GM10266 (cell line): Measurements from ENCODE around the gene CAAP1.
"Not testable (repeated sequence)": the region's sequence is repeated elsewhere in the genome, so short reads cannot be mapped to it uniquely, and the experiment has no call there.

Source experiments
- DNase-seq: peaks from one replicate; pipeline ENCODE4 v3.0.0; 2012; ENCODE audit errors: extremely low spot score
- CTCF ChIP-seq: IDR thresholded peaks from 2 replicates; pipeline ENCODE4 v1.5.1; 2012; ENCODE audit warnings: mild to moderate bottlenecking, low read depth; ENCODE audit not compliant: control insufficient read depth, insufficient read depth; ENCODE audit errors: missing control alignments

Gene CAAP1

GRCh38 chr9:26833792-26834191 lies 58.8 kb downstream of the CAAP1 start:
- no peak for TF ChIP-seq CTCF
- no peak for DNase-seq

- not testable (repeated sequence) for DNase-seq
These were observed 64.1 kb downstream of the CAAP1 start for GRCh38 chr9:26828391-26828955.

- DNase-seq: no peak
These were observed 77.8 kb downstream of the CAAP1 start for GRCh38 chr9:26814799-26815198.

GRCh38 chr9:26813247-26813646 lies 79.4 kb downstream of the CAAP1 start:
- TF ChIP-seq CTCF: no peak
- no peak for DNase-seq

More at GRCh38 chr9:26814799-26815198, 77.8 kb downstream of the CAAP1 start:
- TF ChIP-seq CTCF: no peak

GRCh38 chr9:26812217-26812616 lies 80.4 kb downstream of the CAAP1 start:
- no peak for DNase-seq
- TF ChIP-seq CTCF: no peak

- no peak for TF ChIP-seq CTCF
- DNase-seq: no peak
These were observed 81.5 kb downstream of the CAAP1 start for GRCh38 chr9:26811106-26811505.

GRCh38 chr9:26809795-26810194 lies 82.8 kb downstream of the CAAP1 start:
- no peak for DNase-seq

More at GRCh38 chr9:26809795-26810194, 82.8 kb downstream of the CAAP1 start:
- no peak for TF ChIP-seq CTCF
